Bronchus fibroblast of lung (primary cell): ENCODE measurements around the gene OR13C4. TPM values are rescaled to one million over a fixed set of nuclear protein-coding genes. Genes with fewer than 3 reads are reported as not detected.

Experiments
- total RNA-seq: library from RNA; depleted of rRNA; stranded (reverse); fragments of >200 nt; gene quantifications from 2 replicates; pipeline ENCODE4 v1.2.3, GENCODE V29; 2015

OR13C4 gene
- total RNA-seq = not detected in 2 replicates

DNA sequence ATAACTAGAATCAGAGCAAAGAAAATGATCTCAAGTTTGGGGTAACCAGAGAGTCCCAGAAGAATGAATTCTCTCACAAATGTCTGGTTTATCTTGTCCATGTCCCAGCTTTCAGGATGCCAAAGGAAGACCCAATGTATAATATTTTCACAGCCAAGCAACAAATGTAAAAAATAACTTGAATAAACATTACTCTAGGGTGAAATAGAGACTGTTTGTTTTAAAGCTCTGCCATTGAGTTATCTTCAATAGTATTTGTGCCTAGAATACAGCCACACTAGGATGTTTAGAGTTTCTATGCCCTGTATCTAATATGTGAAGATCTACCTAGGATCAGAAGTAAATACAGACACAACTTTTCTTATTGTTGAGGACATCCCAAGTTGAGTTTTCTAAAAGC lies at the start of gene OR13C4:
Gene OR13C4, minus strand, starts transcription at position 101 of the 400 bp plus-strand sequence. Its CDS starts 0 bp downstream, at position 101.

DNA sequence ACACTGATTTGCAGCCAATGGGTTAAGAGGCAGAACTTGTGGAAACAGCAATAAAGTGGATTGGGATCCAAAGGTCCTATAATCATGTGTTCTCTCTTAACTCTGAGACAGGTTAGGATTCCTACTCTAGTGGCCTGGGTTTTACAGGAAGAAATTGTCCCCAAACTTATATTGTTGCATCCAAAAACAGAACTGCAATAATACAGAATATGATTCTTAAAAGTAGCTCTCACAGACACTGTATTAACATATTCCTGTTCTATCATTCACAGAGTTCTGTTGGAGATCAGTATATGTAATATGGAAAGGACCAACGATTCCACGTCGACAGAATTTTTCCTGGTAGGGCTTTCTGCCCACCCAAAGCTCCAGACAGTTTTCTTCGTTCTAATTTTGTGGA lies 41.9 kb upstream of the OR13C4 start, which contains the start of gene OR13C8:
Gene OR13C8, plus strand, starts transcription at position 301 of the 400 bp plus-strand sequence. Its CDS starts 0 bp downstream, at position 301.

DNA sequence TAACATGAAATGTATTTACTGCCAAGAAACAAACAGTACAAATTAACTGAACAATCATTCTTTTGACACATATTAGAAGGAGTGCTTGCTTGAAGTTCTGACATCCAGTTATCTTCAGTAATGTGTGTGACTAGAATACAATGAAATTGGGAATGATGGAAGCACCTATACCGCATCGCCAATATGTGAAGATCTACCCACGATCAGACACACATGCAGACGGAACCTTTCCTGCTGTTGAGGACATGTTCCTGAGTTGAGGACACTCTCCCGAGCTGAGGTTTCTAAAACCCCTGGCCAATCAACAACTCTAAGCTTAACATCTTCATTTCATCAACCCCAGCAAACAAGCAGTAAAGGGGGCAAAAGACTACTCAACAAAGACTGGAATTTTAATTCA lies 9.7 kb upstream of the OR13C4 start, which contains the start of gene OR13C3:
Gene OR13C3, minus strand, starts transcription at position 101 of the 400 bp plus-strand sequence. CDS start 133 bp downstream, outside the sequence.

DNA sequence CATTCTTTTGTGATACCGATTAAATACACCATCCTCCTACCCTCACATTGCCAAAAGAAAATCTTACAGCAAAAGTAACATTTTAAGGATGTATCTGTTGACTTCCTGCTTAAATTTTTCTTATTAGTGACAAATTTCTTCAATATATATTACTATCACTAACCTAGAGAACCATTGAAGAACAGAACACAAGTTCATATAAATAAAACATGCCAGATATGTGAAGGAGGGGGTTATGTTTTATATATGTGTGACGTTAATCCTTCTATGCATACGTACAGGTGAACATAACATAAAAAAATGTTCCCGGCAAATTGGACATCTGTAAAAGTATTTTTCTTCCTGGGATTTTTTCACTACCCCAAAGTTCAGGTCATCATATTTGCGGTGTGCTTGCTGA lies 23.0 kb downstream of the OR13C4 start, which contains the start of gene OR13F1:
Gene OR13F1, plus strand, starts transcription at position 301 of the 400 bp plus-strand sequence. Its CDS starts 0 bp downstream, at position 301.

Other genes with a start within 250 kb of the OR13C4 start
- not detected in 2 replicates for gene OR13F1, start 22.9 kb downstream of the OR13C4 start, total RNA-seq
- not detected in 2 replicates for gene OR13C3, start 9.6 kb upstream of the OR13C4 start, total RNA-seq
- not detected in 2 replicates for gene OR13C8, start 42.0 kb upstream of the OR13C4 start, total RNA-seq
- not detected in 2 replicates for gene OR13C5, start 72.2 kb upstream of the OR13C4 start, total RNA-seq
- gene OR13C2, start 78.4 kb upstream of the OR13C4 start, total RNA-seq = not detected in 2 replicates
- not detected in 2 replicates for gene OR13C9, start 91.0 kb upstream of the OR13C4 start, total RNA-seq
- not detected in 2 replicates for gene OR13D1, start 167.3 kb upstream of the OR13C4 start, total RNA-seq
- gene NIPSNAP3A, start 220.5 kb upstream of the OR13C4 start, total RNA-seq = 20.8 and 21.7 TPM in 2 replicates
- gene NIPSNAP3B, start 236.9 kb upstream of the OR13C4 start, total RNA-seq = 0.17 and 1.2 TPM in 2 replicates